Suprapubic skin (tissue), 3 donors: ENCODE measurements around the gene AMIGO3.

Source experiments
- CTCF ChIP-seq, 2 donors: fragments of 200-600 bp in 1 of 2; fragments of 450-650 bp in 1 of 2; sonication (generic) in 1 of 2; IDR thresholded peaks; one replicate each; pipeline ENCODE4 v1.5.1; 2016 to 2019; ENCODE audit warnings: antibody characterized with exemption in 2 of 2, mild to moderate bottlenecking in 1 of 2, moderate library complexity in 1 of 2
- POLR2AphosphoS5 ChIP-seq, 3 donors: sonication (generic); formaldehyde crosslinking; IDR thresholded peaks; one replicate each; pipeline ENCODE4 v1.6.1; 2017; ENCODE audit warnings: antibody characterized with exemption in 3 of 3

GRCh38 chr3:49702672-49703071 lies 16.8 kb downstream of the AMIGO3 start:
- TF ChIP-seq POLR2AphosphoS5 (IDR thresholded peaks at IDR 0.05) = no peak
- no peak for TF ChIP-seq CTCF (IDR thresholded peaks at IDR 0.05)
